ENCODE results near the gene AHCY. TPM values are rescaled to one million over a fixed set of nuclear protein-coding genes. Genes with fewer than 3 reads are reported as not detected.
"Not testable (repeated sequence)": the region's sequence is repeated elsewhere in the genome, so short reads cannot be mapped to it uniquely, and the experiment has no call there.

AHCY gene
- total RNA-seq, 5 donors from 2014 or later (not counting 1 experiment from before 2014, with no cell fraction given) = 15.3 to 28.3 (median 23.9) TPM

- Histone ChIP-seq H3K27ac (ENCODE audit: low read length) (no peak overlapping the region), H3K4me3 (ENCODE audit: control insufficient read depth in 1 of 2, extremely low read depth in 1 of 2, low read length in 1 of 2) (no peak overlapping the region), H3K36me3 (ENCODE audit: control insufficient read depth in 2 of 2, extremely low read depth in 1 of 2, insufficient read depth in 1 of 2, low read length in 1 of 2) (no peaks in the 10 kb centered on the region), H3K27me3 (replicated peaks in 1 of 2; ENCODE audit: control insufficient read depth in 2 of 2, extremely low read depth in 1 of 2, insufficient read depth in 2 of 2, low read length in 1 of 2) (peaks cover 0 to 5% of the 10 kb centered on the region in 2 experiments), H3K4me1 (ENCODE audit: control insufficient read depth in 1 of 2, extremely low read depth in 1 of 2, insufficient read depth in 2 of 2, low read length in 2 of 2) (no peaks in the 10 kb centered on the region), H3K9me3 (no peaks in the 10 kb centered on the region)
- ChIA-PET CTCF (no interaction called here), POLR2A (no interaction called here)
- Mint-ChIP-seq H3K9me3 (no peaks in the 10 kb centered on the region), H3K27ac (no peak overlapping the region), H3K4me3 (no peak overlapping the region), H3K27me3 (peaks cover 0 to 2% of the 10 kb centered on the region in 2 donors), H3K36me3 (no peaks in the 10 kb centered on the region), H3K4me1 (peaks cover 0 to under 1% (median 0%) of the 10 kb centered on the region in 3 donors)
- ATAC-seq (replicated peaks in 1 of 4) = no peak
- no peak for DNase-seq
- WGBS (ENCODE audit: insufficient coverage) = 67% methylated on average over 1 of the region's 1 CpG
Measured at GRCh38 chr20:34254979-34255378, 48.2 kb downstream of the AHCY start.

- H3K9me3 ChIP-seq; H3K36me3 Mint-ChIP-seq; H3K4me3 Mint-ChIP-seq; POLR2A ChIA-PET; CTCF ChIA-PET; H3K4me1 Mint-ChIP-seq; H3K27ac Mint-ChIP-seq; ATAC-seq (replicated peaks in 1 of 4); H3K36me3 ChIP-seq (ENCODE audit: control insufficient read depth in 2 of 2, extremely low read depth in 1 of 2, insufficient read depth in 1 of 2, low read length in 1 of 2); DNase-seq; H3K27me3 Mint-ChIP-seq; H3K27me3 ChIP-seq (replicated peaks in 1 of 2; ENCODE audit: control insufficient read depth in 2 of 2, extremely low read depth in 1 of 2, insufficient read depth in 2 of 2, low read length in 1 of 2); H3K4me1 ChIP-seq (ENCODE audit: control insufficient read depth in 1 of 2, extremely low read depth in 1 of 2, insufficient read depth in 2 of 2, low read length in 2 of 2); H3K4me3 ChIP-seq (ENCODE audit: control insufficient read depth in 1 of 2, extremely low read depth in 1 of 2, low read length in 1 of 2); H3K27ac ChIP-seq (ENCODE audit: low read length); H3K9me3 Mint-ChIP-seq: not testable (repeated sequence)
- WGBS (ENCODE audit: insufficient coverage) = 100% methylated on average over 1 of the region's 7 CpGs
Measured at GRCh38 chr20:34252431-34253086, 50.6 kb downstream of the AHCY start.

GRCh38 chr20:34251619-34252018, 51.5 kb downstream of the AHCY start:
- no peak overlapping the region for H3K4me3 Mint-ChIP-seq
- ChIA-PET POLR2A (no interaction called here), CTCF (no interaction called here)
- no peak for ATAC-seq (replicated peaks in 1 of 4)
- Histone ChIP-seq H3K36me3 (ENCODE audit: control insufficient read depth in 2 of 2, extremely low read depth in 1 of 2, insufficient read depth in 1 of 2, low read length in 1 of 2) (no peaks in the 10 kb centered on the region), H3K4me1 (ENCODE audit: control insufficient read depth in 1 of 2, extremely low read depth in 1 of 2, insufficient read depth in 2 of 2, low read length in 2 of 2) (peaks cover 0 to 2% of the 10 kb centered on the region in 2 experiments), H3K9me3 (no peaks in the 10 kb centered on the region), H3K4me3 (ENCODE audit: control insufficient read depth in 1 of 2, extremely low read depth in 1 of 2, low read length in 1 of 2) (no peak overlapping the region), H3K27ac (ENCODE audit: low read length) (no peak overlapping the region), H3K27me3 (replicated peaks in 1 of 2; ENCODE audit: control insufficient read depth in 2 of 2, extremely low read depth in 1 of 2, insufficient read depth in 2 of 2, low read length in 1 of 2) (peaks cover 0 to 11% of the 10 kb centered on the region in 2 experiments)
- H3K4me1 Mint-ChIP-seq = peaks cover 2 to 9% (median 5%) of the 10 kb centered on the region in 3 donors
- H3K27me3 Mint-ChIP-seq = peaks cover 0 to under 1% of the 10 kb centered on the region in 2 donors
- H3K27ac Mint-ChIP-seq = no peak overlapping the region
- DNase-seq = no peak
- no CpG with 5 or more reads among the region's 2 CpGs for WGBS (ENCODE audit: insufficient coverage)
- no peaks in the 10 kb centered on the region for H3K9me3 Mint-ChIP-seq
- H3K36me3 Mint-ChIP-seq = no peaks in the 10 kb centered on the region

GRCh38 chr20:34250005-34250404, 53.1 kb downstream of the AHCY start:
- DNase-seq (no peak), ATAC-seq (replicated peaks in 1 of 4) (no peak)
- peaks cover 0 to 2% of the 10 kb centered on the region in 2 experiments for H3K4me1 ChIP-seq (ENCODE audit: control insufficient read depth in 1 of 2, extremely low read depth in 1 of 2, insufficient read depth in 2 of 2, low read length in 2 of 2)
- H3K27me3 ChIP-seq (replicated peaks in 1 of 2; ENCODE audit: control insufficient read depth in 2 of 2, extremely low read depth in 1 of 2, insufficient read depth in 2 of 2, low read length in 1 of 2) = peaks cover 0 to 9% of the 10 kb centered on the region in 2 experiments
- H3K4me3 ChIP-seq (ENCODE audit: control insufficient read depth in 1 of 2, extremely low read depth in 1 of 2, low read length in 1 of 2) = no peak overlapping the region
- Mint-ChIP-seq H3K27ac (no peak overlapping the region), H3K9me3 (no peaks in the 10 kb centered on the region), H3K36me3 (no peaks in the 10 kb centered on the region), H3K4me3 (no peak overlapping the region), H3K4me1 (peaks cover 2 to 9% (median 5%) of the 10 kb centered on the region in 3 donors), H3K27me3 (no peaks in the 10 kb centered on the region)
- ChIA-PET CTCF (no interaction called here), POLR2A (no interaction called here)
- no peak overlapping the region for H3K27ac ChIP-seq (ENCODE audit: low read length)
- H3K36me3 ChIP-seq (ENCODE audit: control insufficient read depth in 2 of 2, extremely low read depth in 1 of 2, insufficient read depth in 1 of 2, low read length in 1 of 2) = no peaks in the 10 kb centered on the region
- no peaks in the 10 kb centered on the region for H3K9me3 ChIP-seq

GRCh38 chr20:34249291-34249690, 53.9 kb downstream of the AHCY start:
- Histone ChIP-seq H3K9me3 (no peaks in the 10 kb centered on the region), H3K4me1 (ENCODE audit: control insufficient read depth in 1 of 2, extremely low read depth in 1 of 2, insufficient read depth in 2 of 2, low read length in 2 of 2) (peaks cover 0 to 2% of the 10 kb centered on the region in 2 experiments), H3K27me3 (replicated peaks in 1 of 2; ENCODE audit: control insufficient read depth in 2 of 2, extremely low read depth in 1 of 2, insufficient read depth in 2 of 2, low read length in 1 of 2) (peaks cover 0 to 9% of the 10 kb centered on the region in 2 experiments), H3K36me3 (ENCODE audit: control insufficient read depth in 2 of 2, extremely low read depth in 1 of 2, insufficient read depth in 1 of 2, low read length in 1 of 2) (no peaks in the 10 kb centered on the region), H3K4me3 (ENCODE audit: control insufficient read depth in 1 of 2, extremely low read depth in 1 of 2, low read length in 1 of 2) (no peak overlapping the region), H3K27ac (ENCODE audit: low read length) (no peak overlapping the region)
- 22% methylated on average over 1 of the region's 6 CpGs for whole genome bisulfite sequencing (ENCODE audit: insufficient coverage)
- Mint-ChIP-seq H3K27me3 (no peaks in the 10 kb centered on the region), H3K4me1 (peaks cover 2 to 9% (median 5%) of the 10 kb centered on the region in 3 donors), H3K27ac (no peak overlapping the region), H3K9me3 (no peaks in the 10 kb centered on the region), H3K4me3 (no peak overlapping the region), H3K36me3 (no peaks in the 10 kb centered on the region)
- CTCF ChIA-PET = no interaction called here
- peak in 1 of 4 experiments; percentile 47 for ATAC-seq (replicated peaks in 1 of 4)
- POLR2A ChIA-PET = no interaction called here
- DNase-seq = peak in 1 of 35 experiments; percentile 12

- 86% methylated on average over 1 of the region's 2 CpGs for WGBS (ENCODE audit: insufficient coverage)
- Mint-ChIP-seq H3K4me3 (no peak overlapping the region), H3K9me3 (no peaks in the 10 kb centered on the region)
Measured at GRCh38 chr20:34246126-34246626, 57.0 kb downstream of the AHCY start.

More at GRCh38 chr20:34246126-34246626, 57.0 kb downstream of the AHCY start:
- ATAC-seq (replicated peaks in 1 of 4) (no peak), DNase-seq (no peak)
- peaks cover 0 to 9% of the 10 kb centered on the region in 2 experiments for H3K27me3 ChIP-seq (replicated peaks in 1 of 2; ENCODE audit: control insufficient read depth in 2 of 2, extremely low read depth in 1 of 2, insufficient read depth in 2 of 2, low read length in 1 of 2)
- peaks cover 0 to 8% of the 10 kb centered on the region in 2 experiments for H3K4me1 ChIP-seq (ENCODE audit: control insufficient read depth in 1 of 2, extremely low read depth in 1 of 2, insufficient read depth in 2 of 2, low read length in 2 of 2)
- Mint-ChIP-seq H3K27me3 (no peaks in the 10 kb centered on the region), H3K27ac (peak overlapping the region in 1 of 2 donors; percentile 66), H3K4me1 (peaks cover 9 to 18% (median 13%) of the 10 kb centered on the region in 3 donors), H3K36me3 (no peaks in the 10 kb centered on the region)
- CTCF ChIA-PET = no interaction called here
- POLR2A ChIA-PET = no interaction called here
- no peaks in the 10 kb centered on the region for H3K36me3 ChIP-seq (ENCODE audit: control insufficient read depth in 2 of 2, extremely low read depth in 1 of 2, insufficient read depth in 1 of 2, low read length in 1 of 2)
- H3K9me3 ChIP-seq = no peaks in the 10 kb centered on the region
- H3K4me3 ChIP-seq (ENCODE audit: control insufficient read depth in 1 of 2, extremely low read depth in 1 of 2, low read length in 1 of 2) = no peak overlapping the region
- no peak overlapping the region for H3K27ac ChIP-seq (ENCODE audit: low read length)

All from T-cell (primary cell).